Measurements from ENCODE around the gene BTBD2.

BTBD2 gene

DNA sequence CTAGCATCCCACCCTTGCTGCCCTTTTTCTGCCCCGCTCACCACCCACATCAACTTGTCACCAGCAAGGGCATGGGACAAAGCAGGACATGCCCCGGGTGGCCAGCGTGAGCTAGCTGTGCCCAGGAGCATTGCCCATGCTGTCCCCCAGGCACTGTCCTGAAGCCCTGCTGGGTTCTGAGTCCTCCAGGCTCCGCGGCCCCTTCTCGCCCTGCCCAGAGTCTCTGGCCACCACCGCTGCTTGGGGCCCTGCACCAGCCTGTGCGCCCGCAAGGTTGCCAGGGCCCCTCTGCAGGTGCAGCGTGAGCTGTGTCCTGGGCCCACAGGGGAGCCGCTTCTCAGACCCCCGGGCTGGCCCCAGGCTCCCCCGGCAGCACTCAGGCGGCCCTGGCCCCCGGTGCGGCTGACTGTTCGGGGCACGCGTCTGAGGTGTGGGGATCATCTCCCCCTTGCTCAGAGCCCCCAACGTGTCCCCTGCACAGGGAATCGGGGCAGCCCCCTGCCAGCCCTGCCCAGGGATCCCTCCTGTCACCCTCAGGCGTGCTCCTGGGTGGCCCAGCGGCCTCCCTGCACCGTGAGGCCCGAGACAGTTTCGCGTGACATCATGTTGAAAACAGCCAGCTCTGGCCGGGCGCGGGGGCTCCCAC is 70.5 kb downstream of the BTBD2 start:
- ATAC-seq (replicated peaks; ENCODE audit: extremely low read depth, poor library complexity, severe bottlenecking) (no peak), DNase-seq (ENCODE audit: low spot score in 2 of 2) (no peak)
- peak overlapping the region; percentile 74 for H3K27ac Mint-ChIP-seq (ENCODE audit: low read depth)
- no peak overlapping the region for H3K4me3 Mint-ChIP-seq
- H3K27me3 Mint-ChIP-seq: no peaks in the 10 kb centered on the region
- H3K9me3 Mint-ChIP-seq: no peaks in the 10 kb centered on the region
- H3K36me3 Mint-ChIP-seq (ENCODE audit: insufficient read depth): peaks cover 41% of the 10 kb centered on the region
- H3K4me1 Mint-ChIP-seq: peaks cover 35% of the 10 kb centered on the region

DNA sequence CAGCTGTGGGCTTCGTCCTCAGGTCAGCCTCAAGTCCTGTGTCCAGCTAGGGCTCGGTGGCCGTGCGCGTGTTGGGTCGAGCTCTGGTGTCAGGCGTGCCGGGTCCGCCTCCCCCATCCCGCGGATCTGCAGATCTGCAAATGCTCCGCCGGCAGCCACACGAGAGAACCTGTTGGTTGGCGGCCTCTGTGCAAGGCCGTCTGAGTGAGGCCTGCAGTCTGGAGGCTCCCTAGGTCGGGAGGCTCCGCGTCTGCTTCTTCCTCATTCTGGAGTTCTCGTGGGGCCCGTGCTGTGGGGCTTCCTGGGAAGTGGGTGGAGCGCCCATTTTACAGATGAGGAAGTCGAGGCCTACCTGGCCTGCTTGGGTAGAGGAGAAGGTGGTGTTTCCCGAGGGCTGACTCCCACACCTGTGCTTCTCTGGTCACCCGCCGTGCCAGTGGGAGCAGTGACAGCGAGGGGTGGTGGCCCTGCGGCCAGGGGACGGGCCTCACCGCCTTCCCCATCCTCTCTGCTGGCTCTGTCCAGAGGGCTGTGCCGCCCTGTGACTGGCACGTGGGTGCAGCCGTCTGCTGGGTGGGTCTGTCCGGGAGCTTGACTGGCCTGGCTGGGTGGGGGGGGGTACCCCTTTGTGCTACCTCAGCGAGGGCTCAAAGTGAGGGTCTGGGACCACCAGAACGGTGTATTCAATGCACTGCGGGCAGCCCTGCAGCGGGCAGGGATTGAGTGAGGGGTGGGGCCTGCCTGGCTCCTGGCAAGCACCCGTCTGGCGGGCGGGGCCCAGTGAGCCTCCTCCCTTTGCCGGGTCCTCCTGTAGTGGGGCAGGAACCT is 71.2 kb downstream of the BTBD2 start:
- Mint-ChIP-seq H3K36me3 (ENCODE audit: insufficient read depth) (peaks cover 47% of the 10 kb centered on the region), H3K9me3 (no peaks in the 10 kb centered on the region), H3K4me1 (peaks cover 38% of the 10 kb centered on the region), H3K27me3 (no peaks in the 10 kb centered on the region), H3K4me3 (no peak overlapping the region), H3K27ac (ENCODE audit: low read depth) (peak overlapping the region; percentile 74)
- ATAC-seq (replicated peaks; ENCODE audit: extremely low read depth, poor library complexity, severe bottlenecking) (no peak), DNase-seq (ENCODE audit: low spot score in 2 of 2) (no peak)

DNA sequence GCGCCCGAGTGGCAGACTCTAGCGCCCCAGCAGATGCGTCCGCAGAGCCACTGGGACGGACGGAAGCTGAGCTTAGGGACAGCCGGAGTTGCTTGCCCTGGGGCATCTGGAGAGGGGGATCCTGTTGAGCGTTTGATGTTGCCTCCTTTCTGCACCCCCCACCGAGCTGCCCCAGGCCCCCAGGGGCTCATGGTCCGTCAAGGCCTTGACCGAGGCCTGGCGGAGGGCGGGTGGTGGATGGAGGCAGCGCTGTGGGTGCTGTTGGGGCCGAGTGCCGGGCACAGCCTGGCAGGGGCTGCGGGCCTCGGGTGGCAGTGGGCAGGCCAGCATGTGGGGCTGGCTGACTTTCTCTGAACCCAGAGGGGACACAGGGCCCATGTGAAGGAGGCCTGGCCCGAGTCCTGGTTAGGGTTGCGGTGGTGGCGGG is 71.8 kb downstream of the BTBD2 start:
- ATAC-seq (replicated peaks; ENCODE audit: extremely low read depth, poor library complexity, severe bottlenecking) (no peak), DNase-seq (ENCODE audit: low spot score in 2 of 2) (no peak)
- no peaks in the 10 kb centered on the region for H3K9me3 Mint-ChIP-seq
- peak overlapping the region; percentile 90 for H3K4me3 Mint-ChIP-seq
- H3K27me3 Mint-ChIP-seq: no peaks in the 10 kb centered on the region
- H3K27ac Mint-ChIP-seq (ENCODE audit: low read depth): peak overlapping the region; percentile 96
- H3K4me1 Mint-ChIP-seq: peaks cover 33% of the 10 kb centered on the region
- H3K36me3 Mint-ChIP-seq (ENCODE audit: insufficient read depth): peaks cover 43% of the 10 kb centered on the region

DNA sequence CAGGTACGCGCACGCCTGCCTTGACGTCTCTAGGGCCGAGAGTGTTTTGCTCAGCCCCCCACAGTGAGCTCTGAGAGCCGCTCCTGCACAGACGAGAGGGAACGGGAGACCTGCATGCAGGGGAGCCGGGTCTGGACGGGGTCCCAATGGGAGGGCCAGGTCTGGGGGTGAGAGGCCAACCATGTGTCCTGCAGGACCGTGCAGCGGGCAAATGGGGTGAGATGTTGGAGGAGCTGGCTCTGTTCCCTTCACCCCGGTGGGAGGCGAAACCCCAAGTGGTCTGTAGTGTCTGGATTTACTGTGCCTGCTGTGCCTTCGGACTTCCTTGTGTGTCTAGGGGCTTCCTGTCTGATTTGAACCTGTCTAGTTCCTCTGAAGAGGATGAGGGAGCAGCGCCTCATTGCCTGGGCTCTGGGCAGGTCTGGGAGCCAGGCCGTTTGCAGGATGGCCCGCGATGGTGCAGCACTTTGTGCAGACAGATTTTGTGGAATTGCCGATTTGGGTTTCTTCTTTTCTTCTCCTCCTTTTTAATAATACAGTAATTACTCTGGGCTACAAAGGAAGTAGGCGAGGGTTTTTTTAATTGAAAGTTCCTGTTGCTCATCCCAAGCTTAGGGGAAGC is 72.5 kb downstream of the BTBD2 start:
- H3K4me3 Mint-ChIP-seq: peak overlapping the region; percentile 90
- ATAC-seq (replicated peaks; ENCODE audit: extremely low read depth, poor library complexity, severe bottlenecking) (no peak), DNase-seq (ENCODE audit: low spot score in 2 of 2) (no peak)
- H3K9me3 Mint-ChIP-seq: no peaks in the 10 kb centered on the region
- peaks cover 42% of the 10 kb centered on the region for H3K36me3 Mint-ChIP-seq (ENCODE audit: insufficient read depth)
- no peaks in the 10 kb centered on the region for H3K27me3 Mint-ChIP-seq
- peaks cover 33% of the 10 kb centered on the region for H3K4me1 Mint-ChIP-seq
- H3K27ac Mint-ChIP-seq (ENCODE audit: low read depth): peak overlapping the region; percentile 96

DNA sequence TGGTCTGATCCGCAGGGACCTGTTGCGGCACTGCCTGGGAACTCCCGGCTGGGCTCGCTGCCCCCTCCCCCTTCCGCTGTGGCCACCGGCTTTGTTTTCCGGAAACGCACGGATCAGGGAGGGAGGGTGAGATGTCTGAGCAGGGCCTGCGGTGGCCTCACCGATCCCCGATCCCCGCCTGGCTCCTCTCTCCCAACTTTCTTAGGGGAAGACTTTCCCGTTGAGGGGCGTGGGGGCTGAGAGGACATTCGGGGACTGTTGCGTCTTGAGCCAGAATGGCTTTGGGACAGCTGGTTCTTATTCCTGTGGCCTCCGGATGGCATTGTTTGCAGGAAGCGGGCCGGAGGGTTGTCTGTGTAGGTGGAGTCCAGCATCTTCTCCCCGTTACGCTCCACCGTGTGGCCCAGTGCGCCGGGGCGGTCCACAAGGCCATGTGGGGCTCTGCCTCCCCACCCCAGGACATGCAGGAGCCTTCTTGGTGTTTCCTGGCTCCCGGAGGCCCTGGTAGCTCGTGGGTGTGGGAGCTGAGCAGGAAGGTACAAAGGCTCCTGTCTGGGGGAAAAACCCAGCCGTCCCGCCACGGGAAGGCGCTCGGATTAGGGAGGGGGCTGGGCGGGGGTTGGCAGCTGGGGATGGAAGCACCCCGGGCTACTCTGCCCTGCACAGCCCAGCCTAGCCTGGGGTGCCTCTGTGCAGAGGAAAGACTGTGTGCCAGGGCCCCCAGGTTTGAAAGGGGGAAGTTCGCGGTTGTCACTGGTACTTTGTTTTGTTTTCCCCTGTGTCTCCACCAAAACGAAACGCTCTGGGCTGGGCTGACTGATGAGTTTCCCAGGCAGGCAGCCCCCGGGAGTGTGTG is 73.2 kb downstream of the BTBD2 start:
- H3K9me3 Mint-ChIP-seq: no peaks in the 10 kb centered on the region
- no peaks in the 10 kb centered on the region for H3K27me3 Mint-ChIP-seq
- H3K4me3 Mint-ChIP-seq: peak overlapping the region; percentile 90
- DNase-seq (ENCODE audit: low spot score in 2 of 2) (peak; percentile 61 to 80), ATAC-seq (replicated peaks; ENCODE audit: extremely low read depth, poor library complexity, severe bottlenecking) (peak; percentile 57)
- H3K36me3 Mint-ChIP-seq (ENCODE audit: insufficient read depth): peaks cover 42% of the 10 kb centered on the region
- H3K4me1 Mint-ChIP-seq: peaks cover 33% of the 10 kb centered on the region
- H3K27ac Mint-ChIP-seq (ENCODE audit: low read depth): peak overlapping the region; percentile 96

DNA sequence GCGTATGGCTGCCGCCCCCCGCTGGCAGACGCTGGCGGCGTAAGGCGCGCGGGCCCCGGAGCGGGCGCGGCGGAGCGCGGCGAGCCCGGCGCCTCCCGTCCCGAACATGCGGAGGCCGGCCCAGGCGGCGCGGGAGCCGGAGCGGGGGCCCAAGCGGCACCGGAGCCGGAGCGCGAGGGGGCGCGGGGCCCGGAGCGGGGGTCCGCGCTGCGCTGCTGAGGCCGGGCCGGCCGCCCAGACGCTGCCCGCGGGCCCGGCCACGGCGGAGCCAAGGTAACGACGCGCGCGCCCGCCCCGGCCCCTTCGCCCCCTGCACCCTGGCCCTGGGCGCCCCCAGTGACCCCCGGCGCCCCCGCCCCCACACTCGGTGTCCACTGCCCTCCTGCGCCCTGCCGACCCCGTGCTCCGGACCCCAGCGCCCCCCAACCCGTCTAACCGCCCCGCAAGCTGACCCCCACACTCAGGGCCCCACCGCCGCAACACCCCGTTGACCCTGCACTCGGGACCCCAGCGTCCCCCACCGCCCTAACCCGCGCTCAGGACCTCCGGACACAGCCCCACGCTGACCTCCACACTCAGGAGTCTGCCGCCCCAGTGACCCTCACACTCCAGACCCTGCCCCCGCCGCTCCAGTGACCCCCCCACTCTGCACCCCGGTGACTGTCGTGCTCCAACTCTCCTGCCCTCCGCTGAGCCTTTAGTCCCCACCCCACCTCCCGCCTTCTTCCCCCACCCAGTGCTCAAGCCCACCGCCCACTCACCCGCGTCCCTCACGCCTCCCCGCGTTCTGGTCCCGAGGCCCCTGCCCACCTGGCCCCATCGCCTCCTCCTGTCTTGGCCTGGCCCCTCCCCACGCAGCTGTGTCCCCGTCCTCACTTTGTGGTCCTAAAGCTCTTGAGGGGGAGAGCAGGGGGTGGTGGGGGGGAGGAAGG is 74.1 kb downstream of the BTBD2 start, which contains the start of gene CSNK1G2:
TSS of gene CSNK1G2 (plus strand) at position 27 of the 932 bp plus-strand sequence. CDS start 28,601 bp downstream, outside the sequence.
- DNase-seq (ENCODE audit: low spot score in 2 of 2) (no peak), ATAC-seq (replicated peaks; ENCODE audit: extremely low read depth, poor library complexity, severe bottlenecking) (peak; percentile 22)
- Mint-ChIP-seq H3K9me3 (no peaks in the 10 kb centered on the region), H3K4me1 (peaks cover 38% of the 10 kb centered on the region), H3K36me3 (ENCODE audit: insufficient read depth) (peaks cover 39% of the 10 kb centered on the region), H3K27me3 (no peaks in the 10 kb centered on the region), H3K4me3 (peak within 1 kb of the TSS; percentile 90), H3K27ac (ENCODE audit: low read depth) (peak within 1 kb of the TSS; percentile 96)

DNA sequence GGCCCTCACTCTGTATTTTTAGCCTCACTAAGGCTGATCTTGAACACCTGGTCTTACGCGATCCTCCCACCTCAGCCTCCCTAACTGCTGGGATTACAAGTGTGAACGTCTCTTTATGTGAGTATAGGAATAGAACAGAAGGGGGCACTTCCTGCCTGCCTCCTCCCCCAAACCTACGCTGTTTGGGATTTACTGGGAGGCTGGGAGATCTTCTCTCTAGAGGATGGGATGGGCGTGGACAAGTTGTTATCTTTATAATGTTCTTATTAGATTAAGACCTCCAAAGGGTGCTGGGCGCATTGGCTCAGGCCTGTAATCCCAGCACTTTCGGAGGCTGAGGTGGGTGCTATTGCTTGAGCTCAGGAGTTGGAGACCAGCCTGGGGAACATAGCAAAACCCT is 77.4 kb downstream of the BTBD2 start:
- ATAC-seq (replicated peaks; ENCODE audit: extremely low read depth, poor library complexity, severe bottlenecking): no peak
- Mint-ChIP-seq H3K36me3 (ENCODE audit: insufficient read depth) (peaks cover 31% of the 10 kb centered on the region), H3K4me3 (no peak overlapping the region), H3K9me3 (no peaks in the 10 kb centered on the region), H3K27ac (ENCODE audit: low read depth) (no peak overlapping the region), H3K4me1 (peaks cover 41% of the 10 kb centered on the region), H3K27me3 (no peaks in the 10 kb centered on the region)
- DNase-seq (ENCODE audit: low spot score in 2 of 2): no peak

DNA sequence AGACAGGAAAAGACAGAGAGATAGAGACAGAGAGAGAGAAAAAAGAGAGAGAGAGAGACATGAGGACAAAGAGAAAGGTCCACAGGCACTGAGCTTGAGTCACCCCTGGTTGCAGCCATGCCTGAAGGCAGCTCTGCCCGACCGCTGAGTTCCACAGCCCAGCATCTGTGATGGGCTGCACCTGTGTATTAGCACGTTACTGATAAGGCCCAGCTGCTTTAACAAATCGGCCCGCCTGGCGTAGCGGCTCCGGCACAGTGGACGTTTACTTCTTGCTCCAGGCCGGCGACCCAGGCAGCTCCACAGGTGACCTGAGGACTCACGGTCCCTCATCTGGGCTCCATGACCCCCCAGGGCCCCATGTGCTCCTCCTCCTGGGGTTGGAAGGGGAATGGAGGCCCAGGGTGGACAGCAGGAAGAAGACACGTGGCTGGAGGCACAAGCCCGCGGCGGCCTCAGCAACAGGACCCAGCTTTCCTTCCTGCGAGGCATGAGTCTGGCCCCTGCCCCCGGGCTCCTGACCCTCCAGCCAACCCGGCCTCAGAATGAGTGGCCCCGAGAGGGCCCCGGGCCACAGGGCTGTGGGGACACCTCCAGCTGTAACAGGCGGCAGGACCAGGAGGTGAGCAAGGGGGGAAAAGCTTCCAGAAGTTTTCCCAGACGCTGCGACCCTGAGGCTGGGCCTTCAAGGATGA is 78.5 kb downstream of the BTBD2 start:
- no peak for ATAC-seq (replicated peaks; ENCODE audit: extremely low read depth, poor library complexity, severe bottlenecking)
- DNase-seq (ENCODE audit: low spot score in 2 of 2): no peak
- H3K9me3 Mint-ChIP-seq: no peaks in the 10 kb centered on the region
- H3K27me3 Mint-ChIP-seq: no peaks in the 10 kb centered on the region
- H3K36me3 Mint-ChIP-seq (ENCODE audit: insufficient read depth): peaks cover 21% of the 10 kb centered on the region
- H3K4me3 Mint-ChIP-seq: no peak overlapping the region
- peaks cover 30% of the 10 kb centered on the region for H3K4me1 Mint-ChIP-seq
- H3K27ac Mint-ChIP-seq (ENCODE audit: low read depth): peak overlapping the region; percentile 1

DNA sequence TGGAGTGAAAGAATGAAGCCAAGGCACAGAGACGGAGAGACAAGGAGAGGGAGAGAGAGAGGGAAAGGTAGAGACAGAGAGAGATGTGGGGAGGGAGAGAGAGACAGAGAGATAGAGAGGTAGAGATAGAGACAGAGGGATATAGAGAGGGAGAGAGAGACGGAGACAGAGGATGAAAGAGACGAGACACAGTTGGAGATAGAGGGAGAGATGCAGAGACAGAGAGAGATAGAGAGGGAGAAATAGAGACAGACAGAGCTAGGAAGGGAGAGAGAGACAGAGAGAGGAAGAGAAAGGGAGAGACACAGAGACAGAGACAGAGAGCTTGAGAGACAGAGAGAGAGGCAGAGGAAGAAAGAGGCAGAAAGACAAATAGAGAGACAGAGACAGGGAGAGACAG is 79.1 kb downstream of the BTBD2 start:
- peak overlapping the region; percentile 1 for H3K27ac Mint-ChIP-seq (ENCODE audit: low read depth)
- no peak for DNase-seq (ENCODE audit: low spot score in 2 of 2)

DNA sequence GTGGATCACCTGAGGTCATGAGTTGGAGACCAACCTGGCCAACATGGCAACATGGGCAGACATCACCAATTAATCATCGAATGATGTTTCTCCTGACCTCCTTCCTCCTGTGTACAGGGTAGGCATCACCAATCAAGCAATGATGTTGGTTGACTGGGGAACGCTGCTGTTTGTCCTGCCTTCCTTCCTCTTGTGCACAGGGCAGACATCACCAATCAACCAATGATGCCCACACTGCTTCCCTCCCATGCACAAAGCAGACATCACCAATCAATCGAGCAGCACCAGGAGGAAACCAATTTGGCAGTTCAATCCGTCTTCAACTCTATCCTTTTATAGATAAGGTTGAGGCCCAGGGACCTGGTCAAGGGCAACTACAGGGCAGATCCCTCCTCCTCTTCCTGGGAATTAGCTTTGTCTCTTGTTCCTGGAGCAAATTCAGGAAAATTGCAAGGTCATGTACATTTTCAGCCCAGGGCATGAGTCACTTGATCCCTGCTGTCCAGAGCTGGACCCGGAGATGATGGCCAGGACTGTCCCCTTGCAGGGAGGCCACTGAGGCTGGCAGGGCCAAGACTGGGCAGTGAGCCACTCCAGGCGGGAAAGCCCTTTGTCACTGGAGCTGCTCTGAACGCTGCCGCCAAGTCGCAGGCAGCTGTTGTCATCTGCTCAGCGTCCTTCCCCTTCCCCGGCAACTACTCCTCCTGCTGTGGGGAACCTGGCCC is 79.9 kb downstream of the BTBD2 start:
- peaks cover 30% of the 10 kb centered on the region for H3K4me1 Mint-ChIP-seq
- peaks cover 18% of the 10 kb centered on the region for H3K36me3 Mint-ChIP-seq (ENCODE audit: insufficient read depth)
- H3K9me3 Mint-ChIP-seq: no peaks in the 10 kb centered on the region
- no peak overlapping the region for H3K4me3 Mint-ChIP-seq
- no peak for DNase-seq (ENCODE audit: low spot score in 2 of 2)
- ATAC-seq (replicated peaks; ENCODE audit: extremely low read depth, poor library complexity, severe bottlenecking): no peak
- no peaks in the 10 kb centered on the region for H3K27me3 Mint-ChIP-seq
- peak overlapping the region; percentile 1 for H3K27ac Mint-ChIP-seq (ENCODE audit: low read depth)

More for the DNA sequence above, 79.1 kb downstream of the BTBD2 start:
- no peak overlapping the region for H3K4me3 Mint-ChIP-seq
- H3K4me1 Mint-ChIP-seq: peaks cover 30% of the 10 kb centered on the region
- peaks cover 18% of the 10 kb centered on the region for H3K36me3 Mint-ChIP-seq (ENCODE audit: insufficient read depth)
- H3K9me3 Mint-ChIP-seq: no peaks in the 10 kb centered on the region
- H3K27me3 Mint-ChIP-seq: no peaks in the 10 kb centered on the region
- no peak for ATAC-seq (replicated peaks; ENCODE audit: extremely low read depth, poor library complexity, severe bottlenecking)
